Upper lobe of right lung (tissue), 1 donor: ENCODE measurements around the gene FOXN3. TPM values are rescaled to one million over a fixed set of nuclear protein-coding genes. Genes with fewer than 3 reads are reported as not detected.

Experiments used
- ATAC-seq: fragments of 200-7000 bp; cut with Tn5 transposase; one replicate; pipeline ENCODE4 v1.9.1; 2020; ENCODE audit warnings: mild to moderate bottlenecking, moderate library complexity
- DNase-seq: peaks from one replicate; pipeline ENCODE4 v3.0.0-alpha.2; 2020
- H3K27ac ChIP-seq: fragments of 200-600 bp; one replicate; pipeline ENCODE4 v1.8.0; 2022
- H3K27me3 ChIP-seq: fragments of 200-600 bp; one replicate; pipeline ENCODE4 v1.8.0; 2022; ENCODE audit warnings: mild to moderate bottlenecking
- H3K36me3 ChIP-seq: fragments of 200-600 bp; one replicate; pipeline ENCODE4 v1.8.0; 2022
- H3K4me1 ChIP-seq: fragments of 200-600 bp; one replicate; pipeline ENCODE4 v1.8.0; 2022
- H3K4me3 ChIP-seq: fragments of 200-600 bp; one replicate; pipeline ENCODE4 v1.8.0; 2022; ENCODE audit warnings: mild to moderate bottlenecking
- H3K9me3 ChIP-seq: fragments of 200-600 bp; one replicate; pipeline ENCODE4 v1.8.0; 2022
- CTCF ChIP-seq: fragments of 200-600 bp; IDR thresholded peaks from one replicate; pipeline ENCODE4 v1.8.0; 2022; ENCODE audit warnings: antibody characterized with exemption
- intact Hi-C: fragments of 100-400 bp; cut with DNase I; formaldehyde crosslinking; loops from one replicate; pipeline ENCODE4 v1.11.0; 2022
- total RNA-seq: library from RNA; stranded (reverse); fragmentation: NEBNext Ultra II Directional; extraction: Animal tissue kit (Norgen Biotek cat#: 25700); gene quantifications from one replicate; pipeline ENCODE4 v1.2.1, GENCODE V29; 2021
- donor health status: DM: no; HTN: yes; CAD: no; lungs with severe emphysema.

The FOXN3 gene
- total RNA-seq, 1 donor from 2014 or later, result 103 TPM

GRCh38 chr14:89442280-89442679 lies 25.2 kb upstream of the FOXN3 start:
- Histone ChIP-seq H3K4me3 (no peak overlapping the region), H3K36me3 (no peaks in the 10 kb centered on the region), H3K27ac (no peak overlapping the region), H3K27me3 (no peaks in the 10 kb centered on the region), H3K9me3 (no peaks in the 10 kb centered on the region), H3K4me1 (no peaks in the 10 kb centered on the region)
- intact Hi-C loops, result no loop called here
- no peak for DNase-seq
- peak; percentile 21 for ATAC-seq
- TF ChIP-seq CTCF, result no peak

GRCh38 chr14:89440986-89441909 lies 24.2 kb upstream of the FOXN3 start:
- ATAC-seq (no peak), DNase-seq (no peak)
- no peaks in the 10 kb centered on the region for H3K4me1 ChIP-seq
- no peaks in the 10 kb centered on the region for H3K27me3 ChIP-seq
- H3K27ac ChIP-seq, result no peak overlapping the region
- intact Hi-C loops, result no loop called here
- no peak overlapping the region for H3K4me3 ChIP-seq
- TF ChIP-seq CTCF, result no peak
- no peaks in the 10 kb centered on the region for H3K36me3 ChIP-seq
- H3K9me3 ChIP-seq, result no peaks in the 10 kb centered on the region

- ATAC-seq (no peak), DNase-seq (no peak)
- no peaks in the 10 kb centered on the region for H3K27me3 ChIP-seq
- no peaks in the 10 kb centered on the region for H3K9me3 ChIP-seq
- no peaks in the 10 kb centered on the region for H3K36me3 ChIP-seq
- H3K27ac ChIP-seq, result no peak overlapping the region
- H3K4me1 ChIP-seq, result no peaks in the 10 kb centered on the region
- no peak overlapping the region for H3K4me3 ChIP-seq
- intact Hi-C loops, result no loop called here
- TF ChIP-seq CTCF, result no peak
Measured at GRCh38 chr14:89435892-89436656, 19.0 kb upstream of the FOXN3 start.

- no peak for TF ChIP-seq CTCF
- Histone ChIP-seq H3K4me3 (no peak overlapping the region), H3K27me3 (no peaks in the 10 kb centered on the region), H3K4me1 (no peaks in the 10 kb centered on the region), H3K27ac (no peak overlapping the region), H3K9me3 (no peaks in the 10 kb centered on the region), H3K36me3 (no peaks in the 10 kb centered on the region)
- no peak for DNase-seq
- intact Hi-C loops, result no loop called here
- ATAC-seq, result no peak
Measured at GRCh38 chr14:89435492-89435891, 18.5 kb upstream of the FOXN3 start.

- TF ChIP-seq CTCF, result no peak
- no peak for ATAC-seq
- no peak for DNase-seq
- H3K36me3 ChIP-seq, result no peaks in the 10 kb centered on the region
- no peak overlapping the region for H3K27ac ChIP-seq
- intact Hi-C loops, result no loop called here
- H3K9me3 ChIP-seq, result no peaks in the 10 kb centered on the region
- H3K27me3 ChIP-seq, result no peaks in the 10 kb centered on the region
- H3K4me3 ChIP-seq, result no peak overlapping the region
- peaks cover 19% of the 10 kb centered on the region for H3K4me1 ChIP-seq
Measured at GRCh38 chr14:89432226-89432625, 15.2 kb upstream of the FOXN3 start.
